ENCODE measurements around the gene KIF6.

KIF6 gene

DNA sequence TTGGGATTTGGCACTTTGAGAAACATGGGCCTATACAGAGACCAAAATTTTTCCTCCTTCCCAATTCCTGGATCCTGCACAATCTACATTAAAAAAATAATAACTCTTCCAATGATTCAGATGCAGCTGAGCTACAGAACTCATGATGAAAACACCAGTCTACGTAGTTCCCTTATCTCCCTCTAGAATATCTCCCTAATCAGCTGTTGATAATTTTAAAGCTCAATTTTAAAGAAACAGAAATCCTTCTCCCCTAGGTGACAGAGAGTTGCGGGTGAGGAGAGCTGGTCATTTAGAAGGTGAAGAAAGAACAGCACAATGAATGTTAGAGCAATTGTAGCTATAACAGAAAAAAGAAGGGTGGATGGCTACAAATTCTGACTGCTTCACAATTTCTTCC, 227.1 kb downstream of the KIF6 start:
- no peaks in the 10 kb centered on the region for H3K36me3 ChIP-seq (replicated peaks; ENCODE audit: insufficient read depth, low read length)
- no peak for DNase-seq
- H3K27ac ChIP-seq (ENCODE audit: low read length): no peak overlapping the region
- no peaks in the 10 kb centered on the region for H4K20me1 ChIP-seq (ENCODE audit: insufficient read depth, low read length)
- H2AFZ ChIP-seq (ENCODE audit: low read length): no peak overlapping the region
- no peaks in the 10 kb centered on the region for H3F3A ChIP-seq (ENCODE audit: insufficient read depth, low read length)
- H3K4me1 ChIP-seq (ENCODE audit: low read length): no peaks in the 10 kb centered on the region
- no peaks in the 10 kb centered on the region for H3K27me3 ChIP-seq (replicated peaks; ENCODE audit: insufficient read depth, low read length)
- H3K4me3 ChIP-seq (ENCODE audit: low read length): no peak overlapping the region
- no peak overlapping the region for H3K4me2 ChIP-seq (ENCODE audit: low read depth, low read length)
- no peaks in the 10 kb centered on the region for H3K9me2 ChIP-seq (replicated peaks; ENCODE audit: insufficient read depth, low read length)
- H3K79me2 ChIP-seq (ENCODE audit: low read length): no peaks in the 10 kb centered on the region
- TF ChIP-seq EZH2phosphoT487 (IDR thresholded peaks at IDR 0.05; ENCODE audit: low read length) (no peak), EZH2 (optimal IDR thresholded peaks at IDR 0.05; ENCODE audit: low read depth, low read length) (no peak)
- H3K9ac ChIP-seq (ENCODE audit: low read length): no peak overlapping the region
- no peaks in the 10 kb centered on the region for H3K9me3 ChIP-seq (replicated peaks; ENCODE audit: insufficient read depth, low read length)

DNA sequence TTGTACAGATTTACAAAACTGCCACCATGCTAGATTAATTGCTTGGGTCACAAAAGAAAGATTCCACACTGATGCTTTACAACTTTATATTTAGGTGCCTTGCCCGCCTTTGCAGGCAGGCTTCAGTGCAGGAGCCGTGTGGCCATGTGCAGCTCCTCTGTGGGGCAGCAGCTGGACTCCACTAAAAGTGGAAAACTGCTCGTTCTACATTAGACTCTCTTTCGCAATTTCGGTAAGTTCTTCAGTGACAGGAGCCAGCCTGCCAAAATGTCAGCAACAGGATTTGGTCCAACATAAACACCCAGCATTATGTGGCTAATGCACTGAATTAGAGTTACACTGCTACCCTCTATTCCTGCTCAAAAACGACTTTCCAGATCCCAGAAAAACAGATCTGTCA, 228.3 kb downstream of the KIF6 start:
- Histone ChIP-seq H3K27me3 (replicated peaks; ENCODE audit: insufficient read depth, low read length) (no peaks in the 10 kb centered on the region), H3K27ac (ENCODE audit: low read length) (no peak overlapping the region), H3K9me3 (replicated peaks; ENCODE audit: insufficient read depth, low read length) (no peaks in the 10 kb centered on the region), H3K79me2 (ENCODE audit: low read length) (no peaks in the 10 kb centered on the region), H4K20me1 (ENCODE audit: insufficient read depth, low read length) (no peaks in the 10 kb centered on the region), H3K4me1 (ENCODE audit: low read length) (no peaks in the 10 kb centered on the region), H3F3A (ENCODE audit: insufficient read depth, low read length) (no peaks in the 10 kb centered on the region), H3K9me2 (replicated peaks; ENCODE audit: insufficient read depth, low read length) (no peaks in the 10 kb centered on the region), H3K9ac (ENCODE audit: low read length) (no peak overlapping the region), H3K4me2 (ENCODE audit: low read depth, low read length) (no peak overlapping the region), H2AFZ (ENCODE audit: low read length) (no peak overlapping the region), H3K36me3 (replicated peaks; ENCODE audit: insufficient read depth, low read length) (no peaks in the 10 kb centered on the region), H3K4me3 (ENCODE audit: low read length) (no peak overlapping the region)
- TF ChIP-seq, protein P1, sequence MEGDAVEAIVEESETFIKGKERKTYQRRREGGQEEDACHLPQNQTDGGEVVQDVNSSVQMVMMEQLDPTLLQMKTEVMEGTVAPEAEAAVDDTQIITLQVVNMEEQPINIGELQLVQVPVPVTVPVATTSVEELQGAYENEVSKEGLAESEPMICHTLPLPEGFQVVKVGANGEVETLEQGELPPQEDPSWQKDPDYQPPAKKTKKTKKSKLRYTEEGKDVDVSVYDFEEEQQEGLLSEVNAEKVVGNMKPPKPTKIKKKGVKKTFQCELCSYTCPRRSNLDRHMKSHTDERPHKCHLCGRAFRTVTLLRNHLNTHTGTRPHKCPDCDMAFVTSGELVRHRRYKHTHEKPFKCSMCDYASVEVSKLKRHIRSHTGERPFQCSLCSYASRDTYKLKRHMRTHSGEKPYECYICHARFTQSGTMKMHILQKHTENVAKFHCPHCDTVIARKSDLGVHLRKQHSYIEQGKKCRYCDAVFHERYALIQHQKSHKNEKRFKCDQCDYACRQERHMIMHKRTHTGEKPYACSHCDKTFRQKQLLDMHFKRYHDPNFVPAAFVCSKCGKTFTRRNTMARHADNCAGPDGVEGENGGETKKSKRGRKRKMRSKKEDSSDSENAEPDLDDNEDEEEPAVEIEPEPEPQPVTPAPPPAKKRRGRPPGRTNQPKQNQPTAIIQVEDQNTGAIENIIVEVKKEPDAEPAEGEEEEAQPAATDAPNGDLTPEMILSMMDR (IDR thresholded peaks at IDR 0.05; ENCODE audit: low read length): no peak
- no peak for TF ChIP-seq EZH2phosphoT487 (IDR thresholded peaks at IDR 0.05; ENCODE audit: low read length)
- TF ChIP-seq EZH2 (optimal IDR thresholded peaks at IDR 0.05; ENCODE audit: low read depth, low read length): no peak
- no peak for DNase-seq

DNA sequence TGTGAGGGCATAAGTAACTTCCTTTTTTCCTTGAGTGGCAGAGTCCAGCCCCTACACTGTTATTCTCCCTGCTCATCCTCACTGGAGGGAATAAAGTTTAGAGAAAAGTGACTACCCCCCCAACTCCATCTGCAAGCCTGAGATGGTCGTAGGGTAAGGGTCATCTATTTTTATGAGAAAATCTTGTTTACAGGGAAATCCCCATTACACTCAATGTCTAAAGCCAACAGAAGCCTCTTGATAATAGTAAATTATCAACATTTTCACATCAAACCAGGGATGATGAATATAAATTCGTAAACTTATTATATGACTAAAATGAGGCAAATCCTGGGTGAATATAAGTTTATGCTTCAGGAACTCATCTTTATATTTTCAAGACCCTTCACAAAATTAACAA, 228.8 kb downstream of the KIF6 start:
- Histone ChIP-seq H3K27me3 (replicated peaks; ENCODE audit: insufficient read depth, low read length) (no peaks in the 10 kb centered on the region), H3K27ac (ENCODE audit: low read length) (no peak overlapping the region), H3K36me3 (replicated peaks; ENCODE audit: insufficient read depth, low read length) (no peaks in the 10 kb centered on the region), H3K4me2 (ENCODE audit: low read depth, low read length) (no peak overlapping the region), H3K9ac (ENCODE audit: low read length) (no peak overlapping the region), H4K20me1 (ENCODE audit: insufficient read depth, low read length) (no peaks in the 10 kb centered on the region), H3K9me3 (replicated peaks; ENCODE audit: insufficient read depth, low read length) (no peaks in the 10 kb centered on the region), H3F3A (ENCODE audit: insufficient read depth, low read length) (no peaks in the 10 kb centered on the region), H3K4me1 (ENCODE audit: low read length) (no peaks in the 10 kb centered on the region), H3K9me2 (replicated peaks; ENCODE audit: insufficient read depth, low read length) (no peaks in the 10 kb centered on the region), H3K79me2 (ENCODE audit: low read length) (no peaks in the 10 kb centered on the region), H3K4me3 (ENCODE audit: low read length) (no peak overlapping the region), H2AFZ (ENCODE audit: low read length) (no peak overlapping the region)
- no peak for TF ChIP-seq EZH2 (optimal IDR thresholded peaks at IDR 0.05; ENCODE audit: low read depth, low read length)
- TF ChIP-seq EZH2phosphoT487 (IDR thresholded peaks at IDR 0.05; ENCODE audit: low read length): no peak
- no peak for DNase-seq

DNA sequence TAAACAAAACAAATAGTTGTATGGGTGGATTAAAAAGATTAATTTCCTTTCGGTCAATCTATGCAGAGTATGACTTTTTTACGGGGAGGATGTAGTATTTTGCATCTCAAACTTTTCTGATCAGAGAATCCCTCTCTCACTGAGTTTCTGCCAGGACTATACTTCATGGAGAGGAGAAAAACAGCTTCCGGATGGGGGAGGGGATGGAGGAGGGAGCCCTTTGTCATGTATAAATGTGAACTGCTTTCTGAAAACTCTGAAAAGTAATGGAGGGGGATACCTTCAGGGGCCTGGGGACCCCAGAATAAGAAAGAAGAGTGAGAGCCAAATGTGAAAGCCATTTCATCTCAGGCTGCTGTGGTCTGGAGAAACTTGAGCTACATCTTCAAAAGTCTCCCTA, 229.6 kb downstream of the KIF6 start:
- H3K27ac ChIP-seq (ENCODE audit: low read length): no peak overlapping the region
- no peaks in the 10 kb centered on the region for H4K20me1 ChIP-seq (ENCODE audit: insufficient read depth, low read length)
- DNase-seq: no peak
- no peaks in the 10 kb centered on the region for H3K27me3 ChIP-seq (replicated peaks; ENCODE audit: insufficient read depth, low read length)
- no peaks in the 10 kb centered on the region for H3K4me1 ChIP-seq (ENCODE audit: low read length)
- no peaks in the 10 kb centered on the region for H3K9me3 ChIP-seq (replicated peaks; ENCODE audit: insufficient read depth, low read length)
- H3K4me3 ChIP-seq (ENCODE audit: low read length): no peak overlapping the region
- TF ChIP-seq EZH2phosphoT487 (IDR thresholded peaks at IDR 0.05; ENCODE audit: low read length) (no peak), EZH2 (optimal IDR thresholded peaks at IDR 0.05; ENCODE audit: low read depth, low read length) (no peak)
- TF ChIP-seq, protein P1 (IDR thresholded peaks at IDR 0.05; ENCODE audit: low read length): no peak
- no peaks in the 10 kb centered on the region for H3K9me2 ChIP-seq (replicated peaks; ENCODE audit: insufficient read depth, low read length)
- H2AFZ ChIP-seq (ENCODE audit: low read length): no peak overlapping the region
- no peaks in the 10 kb centered on the region for H3F3A ChIP-seq (ENCODE audit: insufficient read depth, low read length)
- H3K79me2 ChIP-seq (ENCODE audit: low read length): no peaks in the 10 kb centered on the region
- H3K36me3 ChIP-seq (replicated peaks; ENCODE audit: insufficient read depth, low read length): no peaks in the 10 kb centered on the region
- no peak overlapping the region for H3K4me2 ChIP-seq (ENCODE audit: low read depth, low read length)
- no peak overlapping the region for H3K9ac ChIP-seq (ENCODE audit: low read length)
